Hepatocyte (in vitro differentiated cells): Measurements from ENCODE around the gene SYT1.

ENCODE experiments used
- EZH2phosphoT487 ChIP-seq: fragments of 200-600 bp; sonication (generic); IDR thresholded peaks from one replicate; pipeline ENCODE4 v1.6.1; 2018; ENCODE audit warnings: antibody characterized with exemption, mild to moderate bottlenecking, low read depth, moderate library complexity; ENCODE audit not compliant: unreplicated experiment, severe bottlenecking
- TF ChIP-seq, protein P1 (sequence below): fragments of 200-600 bp; sonication (generic); IDR thresholded peaks from 2 replicates; pipeline ENCODE4 v1.5.1; 2016; ENCODE audit warnings: antibody characterized with exemption, mild to moderate bottlenecking; ENCODE audit not compliant: poor library complexity

DNA sequence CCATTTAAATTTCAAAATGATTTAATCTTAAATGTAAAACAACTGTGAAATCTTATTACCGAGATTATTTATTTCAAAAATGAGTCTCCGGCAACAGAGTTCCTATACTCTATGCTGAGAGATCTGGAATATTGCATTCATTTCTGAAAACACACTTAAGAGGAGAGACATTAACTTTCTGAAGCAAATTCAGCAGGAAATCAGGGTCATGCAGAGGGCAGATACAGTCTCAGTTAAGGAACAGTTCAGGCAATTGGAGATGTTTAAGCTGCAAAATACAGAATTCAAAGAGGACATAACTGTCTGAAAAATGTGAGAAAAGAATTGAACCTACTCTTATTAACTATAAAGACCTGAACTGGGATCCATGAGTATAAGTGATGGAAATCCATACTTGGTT lies 505.4 kb downstream of the SYT1 start:
- TF ChIP-seq, protein P1, sequence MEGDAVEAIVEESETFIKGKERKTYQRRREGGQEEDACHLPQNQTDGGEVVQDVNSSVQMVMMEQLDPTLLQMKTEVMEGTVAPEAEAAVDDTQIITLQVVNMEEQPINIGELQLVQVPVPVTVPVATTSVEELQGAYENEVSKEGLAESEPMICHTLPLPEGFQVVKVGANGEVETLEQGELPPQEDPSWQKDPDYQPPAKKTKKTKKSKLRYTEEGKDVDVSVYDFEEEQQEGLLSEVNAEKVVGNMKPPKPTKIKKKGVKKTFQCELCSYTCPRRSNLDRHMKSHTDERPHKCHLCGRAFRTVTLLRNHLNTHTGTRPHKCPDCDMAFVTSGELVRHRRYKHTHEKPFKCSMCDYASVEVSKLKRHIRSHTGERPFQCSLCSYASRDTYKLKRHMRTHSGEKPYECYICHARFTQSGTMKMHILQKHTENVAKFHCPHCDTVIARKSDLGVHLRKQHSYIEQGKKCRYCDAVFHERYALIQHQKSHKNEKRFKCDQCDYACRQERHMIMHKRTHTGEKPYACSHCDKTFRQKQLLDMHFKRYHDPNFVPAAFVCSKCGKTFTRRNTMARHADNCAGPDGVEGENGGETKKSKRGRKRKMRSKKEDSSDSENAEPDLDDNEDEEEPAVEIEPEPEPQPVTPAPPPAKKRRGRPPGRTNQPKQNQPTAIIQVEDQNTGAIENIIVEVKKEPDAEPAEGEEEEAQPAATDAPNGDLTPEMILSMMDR, result no peak
- no peak for TF ChIP-seq EZH2phosphoT487
